ENCODE results near the gene CABCOCO1. TPM values are rescaled to one million over a fixed set of nuclear protein-coding genes. Genes with fewer than 3 reads are reported as not detected.

CABCOCO1 gene
- total RNA-seq = under 0.01 and 0.06 TPM in 2 replicates

GRCh38 chr10:61662794-61663259, at the start of gene CABCOCO1:
Gene CABCOCO1 (plus strand): TSS chr10:61662929. CDS start chr10:61662973, 44 bp downstream.

Other genes with a start within 250 kb of the CABCOCO1 start
- not detected in 2 replicates for gene TMEM26, start 209.5 kb upstream of the CABCOCO1 start, total RNA-seq
- gene ARID5B, start 238.8 kb downstream of the CABCOCO1 start, total RNA-seq = 5.5 and 30.0 TPM in 2 replicates

Data from bladder microvascular endothelial cell (primary cell).